Stomach smooth muscle (tissue), 2 donors: ENCODE measurements around the gene HERC2.
"Not testable (repeated sequence)": the region's sequence is repeated elsewhere in the genome, so short reads cannot be mapped to it uniquely, and the experiment has no call there.

ENCODE experiments used
- H3K27ac ChIP-seq: one replicate; pipeline ENCODE4 v1.7.0; 2013; ENCODE audit warnings: mild to moderate bottlenecking, low read length, inconsistent platforms
- H3K27me3 ChIP-seq, 2 donors: one replicate each; pipeline ENCODE4 v1.7.0; 2013; ENCODE audit warnings: low read length in 2 of 2; ENCODE audit not compliant: insufficient read depth in 2 of 2, control insufficient read depth in 1 of 2
- H3K36me3 ChIP-seq, 2 donors: one replicate each; pipeline ENCODE4 v1.7.0; 2013; ENCODE audit warnings: low read length in 2 of 2; ENCODE audit not compliant: control insufficient read depth in 2 of 2, insufficient read depth in 2 of 2
- H3K4me1 ChIP-seq: one replicate; pipeline ENCODE4 v1.7.0; 2013; ENCODE audit warnings: low read length; ENCODE audit not compliant: control insufficient read depth, insufficient read depth
- H3K4me3 ChIP-seq, 2 donors: one replicate each; pipeline ENCODE4 v1.7.0; 2013; ENCODE audit warnings: low read length in 2 of 2
- H3K9ac ChIP-seq, 2 donors: one replicate each; pipeline ENCODE4 v1.7.0; 2013; ENCODE audit warnings: low read length in 2 of 2, mild to moderate bottlenecking in 1 of 2
- H3K9me3 ChIP-seq, 2 donors: one replicate each; pipeline ENCODE4 v1.7.0; 2013; ENCODE audit warnings: low read length in 2 of 2; ENCODE audit not compliant: control insufficient read depth in 2 of 2
- donor health status: healthy.
- donor health status: Pancreatic carcinoma.

The HERC2 gene

GRCh38 chr15:28322129-28322588, at the start of gene HERC2:
Gene HERC2 (minus strand): TSS chr15:28322179. CDS start chr15:28321433, 746 bp downstream.
- H3K4me3 ChIP-seq: peak within 1 kb of the TSS in 1 of 2 donors; percentile 59
- H3K36me3 ChIP-seq, H3K27ac ChIP-seq: not testable (repeated sequence)

GRCh38 chr15:28365502-28365901, 43.5 kb upstream of the HERC2 start:
- H3K36me3 ChIP-seq, H3K27ac ChIP-seq, H3K9ac ChIP-seq, H3K4me3 ChIP-seq, H3K9me3 ChIP-seq, H3K27me3 ChIP-seq, H3K4me1 ChIP-seq: not testable (repeated sequence)

More at GRCh38 chr15:28322129-28322588, at the start of gene HERC2:
- H3K4me1 ChIP-seq, H3K9me3 ChIP-seq, H3K27me3 ChIP-seq: not testable (repeated sequence)
- H3K9ac ChIP-seq: peak within 1 kb of the TSS in 1 of 2 donors; percentile 29

- not testable (repeated sequence) for H3K27me3 ChIP-seq, H3K9ac ChIP-seq, H3K4me1 ChIP-seq, H3K27ac ChIP-seq, H3K36me3 ChIP-seq, H3K4me3 ChIP-seq, H3K9me3 ChIP-seq
These were observed 36.0 kb upstream of the HERC2 start, which contains the start of gene GOLGA6L24 for GRCh38 chr15:28357984-28358383. Gene GOLGA6L24 (minus strand): TSS chr15:28358084. CDS start chr15:28358023, 61 bp downstream.

- H3K4me1 ChIP-seq, H3K36me3 ChIP-seq, H3K27me3 ChIP-seq, H3K9me3 ChIP-seq, H3K27ac ChIP-seq: not testable (repeated sequence)
- H3K4me3 ChIP-seq: peak overlapping the region in 1 of 2 donors; percentile 59
- H3K9ac ChIP-seq: peak overlapping the region in 1 of 2 donors; percentile 29
These were observed 461 bp downstream of the HERC2 start for GRCh38 chr15:28321358-28322078.

GRCh38 chr15:28319725-28320124, 2.3 kb downstream of the HERC2 start:
- H3K9ac ChIP-seq, H3K4me1 ChIP-seq, H3K27ac ChIP-seq, H3K9me3 ChIP-seq, H3K36me3 ChIP-seq, H3K4me3 ChIP-seq, H3K27me3 ChIP-seq: not testable (repeated sequence)

DNA sequence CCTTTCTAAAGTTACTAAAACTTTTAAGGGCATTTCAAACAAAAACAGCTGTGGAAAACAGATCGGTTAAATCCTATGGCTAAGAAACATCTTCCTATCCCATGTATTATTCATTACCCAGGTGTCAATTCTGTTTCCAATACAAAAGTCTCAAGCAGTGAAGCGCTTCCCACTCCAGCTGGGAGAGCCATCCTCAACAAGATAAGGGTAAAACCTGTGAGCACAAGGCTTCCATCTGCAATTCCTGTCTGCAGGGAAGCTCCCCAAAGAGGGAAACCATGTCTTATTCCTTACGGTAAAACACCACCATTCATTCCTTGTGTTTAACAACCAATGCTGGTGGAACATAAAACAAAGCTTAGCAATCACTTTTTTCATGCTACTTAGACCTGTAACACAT, 3.2 kb downstream of the HERC2 start:
- H3K4me3 ChIP-seq, H3K9ac ChIP-seq, H3K27ac ChIP-seq, H3K27me3 ChIP-seq, H3K9me3 ChIP-seq, H3K4me1 ChIP-seq, H3K36me3 ChIP-seq: not testable (repeated sequence)

GRCh38 chr15:28318122-28318521, 3.9 kb downstream of the HERC2 start:
- not testable (repeated sequence) for H3K4me3 ChIP-seq, H3K4me1 ChIP-seq, H3K9me3 ChIP-seq, H3K36me3 ChIP-seq, H3K27me3 ChIP-seq, H3K9ac ChIP-seq, H3K27ac ChIP-seq

DNA sequence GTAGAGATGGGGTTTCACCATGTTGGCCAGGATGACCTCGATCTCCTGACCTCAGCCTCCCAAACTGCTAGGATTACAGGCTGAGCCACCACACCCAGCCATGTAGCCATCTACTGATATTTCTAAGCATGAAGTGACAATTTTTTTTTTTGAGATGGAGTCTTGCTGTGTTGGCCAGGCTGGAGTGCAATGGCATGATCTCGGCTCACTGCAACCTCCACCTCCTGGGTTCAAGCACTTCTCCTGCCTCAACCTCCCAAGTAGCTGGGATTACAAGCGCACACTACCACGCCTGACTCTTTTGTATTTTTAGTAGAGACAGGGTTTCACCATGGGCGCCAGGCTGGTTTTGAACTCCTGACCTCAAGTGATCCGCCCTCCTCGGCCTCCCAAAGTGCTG, 5.0 kb downstream of the HERC2 start:
- H3K4me3 ChIP-seq, H3K27me3 ChIP-seq, H3K4me1 ChIP-seq, H3K9me3 ChIP-seq, H3K27ac ChIP-seq, H3K36me3 ChIP-seq, H3K9ac ChIP-seq: not testable (repeated sequence)

DNA sequence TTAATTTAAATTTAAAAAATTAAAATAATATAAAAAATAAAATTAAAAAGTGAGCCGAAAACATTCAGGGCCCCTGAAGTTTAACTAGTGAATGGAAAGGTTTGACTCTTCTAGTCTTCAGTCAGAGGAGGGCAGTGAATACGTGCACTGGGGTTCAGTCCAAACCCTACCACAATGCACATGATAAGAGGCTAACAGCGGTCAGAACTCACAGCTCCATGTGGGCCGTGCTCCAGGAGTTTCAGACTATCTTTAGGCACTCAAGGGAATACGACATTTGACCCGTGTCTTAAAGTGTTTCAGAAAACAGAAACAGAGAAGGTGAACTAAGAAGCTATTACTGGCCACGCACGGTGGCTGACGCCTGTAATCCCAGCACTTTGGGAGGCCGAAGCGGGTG, 11.5 kb downstream of the HERC2 start:
- not testable (repeated sequence) for H3K36me3 ChIP-seq, H3K9me3 ChIP-seq

GRCh38 chr15:28308718-28309117, 13.3 kb downstream of the HERC2 start:
- not testable (repeated sequence) for H3K36me3 ChIP-seq, H3K9me3 ChIP-seq, H3K4me3 ChIP-seq, H3K4me1 ChIP-seq, H3K27ac ChIP-seq, H3K27me3 ChIP-seq, H3K9ac ChIP-seq

More for the DNA sequence above, 11.5 kb downstream of the HERC2 start:
- H3K27ac ChIP-seq, H3K9ac ChIP-seq, H3K27me3 ChIP-seq, H3K4me1 ChIP-seq, H3K4me3 ChIP-seq: not testable (repeated sequence)

GRCh38 chr15:28305700-28306099, 16.3 kb downstream of the HERC2 start:
- H3K4me1 ChIP-seq: not testable (repeated sequence)

More at GRCh38 chr15:28305700-28306099, 16.3 kb downstream of the HERC2 start:
- not testable (repeated sequence) for H3K27me3 ChIP-seq, H3K27ac ChIP-seq, H3K9me3 ChIP-seq, H3K36me3 ChIP-seq, H3K4me3 ChIP-seq, H3K9ac ChIP-seq
